Coronary artery (tissue), 2 donors: ENCODE measurements around the gene BTBD9.
"Not testable (repeated sequence)": the region's sequence is repeated elsewhere in the genome, so short reads cannot be mapped to it uniquely, and the experiment has no call there.

Experiments
- DNase-seq: peaks from one replicate; pipeline ENCODE4 v3.0.0-alpha.2; 2017; ENCODE audit warnings: low spot score
- H3K27ac ChIP-seq, 2 donors: fragments of 200-600 bp; sonication (generic); one replicate each; pipeline ENCODE4 v1.5.1; 2016 to 2019
- H3K4me3 ChIP-seq: fragments of 200-600 bp; sonication (generic); 2 replicates; pipeline ENCODE4 v1.5.1; 2016; ENCODE audit warnings: mild to moderate bottlenecking, moderate library complexity
- CTCF ChIP-seq: fragments of 200-600 bp; sonication (generic); IDR thresholded peaks from one replicate; pipeline ENCODE4 v1.5.1; 2019; ENCODE audit warnings: antibody characterized with exemption

The BTBD9 gene

GRCh38 chr6:38348371-38348770, 291.4 kb downstream of the BTBD9 start:
- no peak overlapping the region for H3K4me3 ChIP-seq
- no peak overlapping the region for H3K27ac ChIP-seq
- no peak for TF ChIP-seq CTCF
- no peak for DNase-seq

GRCh38 chr6:38347829-38348228, 291.9 kb downstream of the BTBD9 start:
- not testable (repeated sequence) for DNase-seq, H3K4me3 ChIP-seq, H3K27ac ChIP-seq

DNA sequence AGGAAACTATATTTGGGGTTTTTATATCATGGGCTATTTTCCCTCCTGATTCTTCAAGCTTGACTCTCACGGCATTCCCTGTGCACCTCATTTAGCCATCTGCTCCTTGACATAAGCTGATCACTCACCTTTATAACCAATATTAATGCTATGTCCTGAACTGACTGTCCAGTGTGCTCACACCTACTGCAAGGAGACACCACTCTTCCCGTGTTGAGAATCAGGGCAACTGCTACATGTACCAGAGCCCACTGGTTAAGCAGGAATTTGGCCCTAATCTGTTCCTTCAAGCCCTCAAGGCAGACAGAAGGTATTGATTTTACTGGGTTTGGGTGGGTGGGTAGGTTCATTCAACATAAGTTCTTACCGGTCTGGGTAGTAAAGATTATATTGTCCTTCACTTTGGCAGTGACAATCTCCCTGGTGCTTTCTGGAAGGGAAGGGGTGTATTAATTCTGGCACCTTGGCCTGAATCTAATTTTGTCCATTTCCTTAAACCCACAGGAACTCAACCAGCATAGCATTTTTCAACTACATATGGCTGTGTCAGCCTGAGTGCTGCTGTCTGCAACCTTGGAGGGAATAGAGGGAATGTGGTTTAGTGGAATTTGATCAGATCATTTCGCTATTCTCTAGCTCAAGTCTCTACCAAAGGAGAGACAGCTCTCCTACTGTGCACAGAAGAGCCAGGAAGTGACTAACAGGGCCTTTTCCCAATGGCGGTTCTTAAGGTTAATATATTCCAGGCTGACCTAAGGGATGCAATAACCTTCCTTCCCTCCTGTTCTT, 293.2 kb downstream of the BTBD9 start:
- H3K27ac ChIP-seq, result no peak overlapping the region

GRCh38 chr6:38345586-38345985, 294.1 kb downstream of the BTBD9 start:
- no peak for DNase-seq
- H3K27ac ChIP-seq, result no peak overlapping the region
- H3K4me3 ChIP-seq, result no peak overlapping the region
- TF ChIP-seq CTCF, result no peak

More for the DNA sequence above, 293.2 kb downstream of the BTBD9 start:
- no peak overlapping the region for H3K4me3 ChIP-seq
- no peak for DNase-seq
- no peak for TF ChIP-seq CTCF

DNA sequence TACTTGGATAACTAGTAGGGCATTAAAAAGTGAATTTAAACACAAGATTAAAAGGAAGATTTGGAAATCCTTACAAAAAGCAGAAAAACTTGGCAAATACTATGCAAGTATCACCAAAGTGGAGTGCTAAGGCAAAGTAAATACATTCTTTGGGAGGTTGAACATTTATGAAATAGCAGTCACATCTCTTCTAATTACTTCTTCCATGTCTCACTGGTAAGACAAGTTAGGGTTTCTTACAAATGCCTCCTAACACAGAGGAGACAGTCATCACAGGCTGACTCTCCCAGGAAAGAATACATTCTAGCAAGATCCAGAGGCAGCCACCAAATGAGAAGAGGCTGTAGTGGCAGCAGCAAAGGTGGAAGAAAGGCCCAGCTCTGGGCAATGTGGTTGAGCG, 298.2 kb downstream of the BTBD9 start:
- no peak overlapping the region for H3K27ac ChIP-seq
- no peak for TF ChIP-seq CTCF
- DNase-seq, result no peak
- no peak overlapping the region for H3K4me3 ChIP-seq

DNA sequence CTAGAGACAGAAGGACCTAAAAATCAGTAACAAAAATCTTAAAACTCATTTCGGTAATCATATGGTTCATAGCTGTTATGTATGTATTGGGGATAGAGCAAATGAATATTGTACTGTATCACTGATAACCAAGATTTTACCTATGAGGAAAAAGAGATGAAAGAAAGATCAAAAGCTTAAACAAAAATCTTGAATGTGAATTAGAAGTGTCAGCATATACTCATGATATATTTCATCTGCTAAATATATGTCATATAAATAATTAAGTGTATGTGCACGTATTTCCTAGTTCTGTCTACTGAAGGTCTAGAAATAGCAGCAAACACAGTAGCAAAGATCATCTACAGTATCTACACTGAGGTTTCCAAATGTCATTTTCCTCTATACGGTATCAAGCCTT, 299.8 kb downstream of the BTBD9 start:
- Histone ChIP-seq H3K4me3 (no peak overlapping the region), H3K27ac (no peak overlapping the region)
- TF ChIP-seq CTCF, result no peak
- DNase-seq, result no peak

DNA sequence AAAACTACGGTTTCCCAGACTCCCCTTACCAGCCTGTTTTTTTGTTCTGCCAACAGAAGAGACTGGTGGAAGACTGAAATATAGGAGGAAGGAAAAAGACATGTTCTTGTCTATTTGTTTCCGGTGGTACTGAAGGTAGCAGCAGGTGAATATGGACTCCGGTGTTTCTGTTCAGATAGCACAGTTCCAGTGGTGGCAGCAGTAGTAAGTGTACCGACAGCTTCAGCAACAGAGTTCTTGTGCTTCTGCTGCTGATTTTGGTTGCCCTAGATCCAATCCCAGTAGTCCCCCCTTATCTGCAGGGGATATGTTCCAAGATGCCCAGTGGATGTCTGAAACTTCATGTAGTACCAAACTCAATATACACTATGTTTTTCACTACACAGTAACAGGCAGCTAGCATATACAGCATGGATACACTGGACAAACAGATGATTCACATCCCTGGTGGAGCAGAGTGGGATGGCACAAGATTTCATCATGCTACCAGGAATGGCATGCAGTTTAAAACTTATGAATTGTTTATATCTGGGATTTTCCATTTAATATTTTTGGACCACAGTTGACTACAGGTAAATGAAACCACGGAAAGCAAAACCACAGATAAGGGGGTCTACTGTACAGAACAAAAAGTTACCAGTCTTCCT, 301.8 kb downstream of the BTBD9 start:
- Histone ChIP-seq H3K4me3 (no peak overlapping the region), H3K27ac (no peak overlapping the region)
- TF ChIP-seq CTCF, result no peak
- DNase-seq, result no peak
